GM12865 (cell line): ENCODE data around the gene TNFRSF12A.

Experiments
- DNase-seq: peaks from one replicate; pipeline ENCODE4 v3.0.0; 2010; ENCODE audit warnings: low read depth
- H3K4me3 ChIP-seq: 2 replicates; pipeline ENCODE4 v1.5.1; 2011; ENCODE audit warnings: mild to moderate bottlenecking, low read depth, low read length, control low read depth
- CTCF ChIP-seq: IDR thresholded peaks from 2 replicates; pipeline ENCODE4 v1.5.1; 2011; ENCODE audit warnings: low read length, control low read depth, low read depth, inconsistent platforms; ENCODE audit not compliant: insufficient read depth; ENCODE audit errors: missing control alignments

TNFRSF12A gene

DNA sequence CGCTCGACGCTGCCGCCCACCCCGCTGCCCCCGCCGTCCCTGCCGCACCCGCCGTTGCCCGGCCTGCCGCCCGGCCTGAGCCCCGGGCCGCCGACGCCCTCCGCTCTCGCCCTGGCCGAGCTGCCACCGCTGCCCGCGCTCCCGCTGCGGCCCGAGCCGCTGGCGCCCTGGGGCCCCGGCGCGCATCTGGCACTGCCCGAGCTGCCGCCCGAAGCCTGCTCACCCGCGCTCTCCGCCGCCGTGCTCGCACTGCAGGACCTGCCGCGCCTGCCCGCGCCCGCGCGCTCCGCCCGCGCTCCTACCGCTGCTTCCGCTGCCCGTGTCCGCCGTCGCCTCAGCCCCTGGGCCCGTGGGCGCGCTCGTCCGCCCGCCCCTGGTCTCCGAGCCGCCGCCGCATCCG lies 15.8 kb upstream of the TNFRSF12A start:
- TF ChIP-seq CTCF = no peak
- no peak overlapping the region for H3K4me3 ChIP-seq
- no peak for DNase-seq

- no peak for DNase-seq
- no peak for TF ChIP-seq CTCF
- no peak overlapping the region for H3K4me3 ChIP-seq
Observed at GRCh38 chr16:3004781-3005284, 15.3 kb upstream of the TNFRSF12A start.

GRCh38 chr16:3007059-3007956 lies 12.9 kb upstream of the TNFRSF12A start:
- DNase-seq = no peak
- no peak for TF ChIP-seq CTCF

GRCh38 chr16:3007957-3008689 lies 12.0 kb upstream of the TNFRSF12A start:
- no peak for TF ChIP-seq CTCF
- DNase-seq = no peak
- H3K4me3 ChIP-seq = no peak overlapping the region

More at GRCh38 chr16:3007059-3007956, 12.9 kb upstream of the TNFRSF12A start:
- no peak overlapping the region for H3K4me3 ChIP-seq

DNA sequence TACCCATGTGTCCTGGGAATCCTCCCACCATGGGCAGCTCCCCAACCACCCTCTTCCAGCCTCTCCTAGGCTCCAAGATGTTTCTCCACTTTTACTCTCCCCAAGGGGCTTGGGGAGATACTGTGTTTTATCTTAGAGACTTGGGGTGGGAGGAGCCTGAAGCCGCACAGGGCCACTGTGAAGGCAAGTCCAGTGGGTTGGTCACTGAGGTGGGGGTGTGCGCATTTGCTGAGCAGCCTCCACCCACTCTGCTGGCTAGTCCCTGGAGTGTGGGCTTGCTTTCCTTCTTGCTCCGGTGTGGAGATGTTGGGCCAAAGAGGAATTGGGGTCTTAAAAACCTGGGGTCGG lies 11.5 kb upstream of the TNFRSF12A start:
- H3K4me3 ChIP-seq = no peak overlapping the region
- no peak for TF ChIP-seq CTCF
- DNase-seq = no peak

- no peak for TF ChIP-seq CTCF
- H3K4me3 ChIP-seq = no peak overlapping the region
- DNase-seq = no peak
Observed at GRCh38 chr16:3009568-3010390, 10.4 kb upstream of the TNFRSF12A start.
